H9 (cell line): Measurements from ENCODE around the gene PAGR1. TPM values are rescaled to one million over a fixed set of nuclear protein-coding genes. Genes with fewer than 3 reads are reported as not detected.

ENCODE experiments used
- DNase-seq: peaks from one replicate; pipeline ENCODE4 v3.0.0-alpha.2; 2017
- H2AFZ ChIP-seq: one replicate; pipeline ENCODE4 v1.6.1; 2013; ENCODE audit warnings: mild to moderate bottlenecking, low read length, control low read depth, moderate library complexity
- H2AK5ac ChIP-seq: 2 replicates; pipeline ENCODE4 v1.6.1; 2013; ENCODE audit warnings: low read length, control low read depth, mixed read lengths; ENCODE audit not compliant: insufficient read length
- H2BK120ac ChIP-seq: one replicate; pipeline ENCODE4 v1.6.1; 2013; ENCODE audit warnings: low read depth, mild to moderate bottlenecking, low read length, control low read depth, inconsistent platforms; ENCODE audit not compliant: poor library complexity, severe bottlenecking
- H2BK12ac ChIP-seq: 2 replicates; pipeline ENCODE4 v1.6.1; 2013; ENCODE audit warnings: low read length, control low read depth, mixed read lengths, low read depth; ENCODE audit not compliant: insufficient read length
- H2BK15ac ChIP-seq: 2 replicates; pipeline ENCODE4 v1.6.1; 2013; ENCODE audit warnings: low read depth, low read length, control low read depth
- H2BK20ac ChIP-seq: one replicate; pipeline ENCODE4 v1.6.1; 2013; ENCODE audit warnings: low read depth, mild to moderate bottlenecking, low read length, control low read depth, inconsistent platforms; ENCODE audit not compliant: poor library complexity, severe bottlenecking
- H2BK5ac ChIP-seq: 2 replicates; pipeline ENCODE4 v1.6.1; 2013; ENCODE audit warnings: low read length, control low read depth, mixed read lengths; ENCODE audit not compliant: insufficient read length
- H3K14ac ChIP-seq: 2 replicates; pipeline ENCODE4 v1.6.1; 2013; ENCODE audit warnings: low read length, control low read depth; ENCODE audit not compliant: insufficient read depth
- H3K18ac ChIP-seq: 2 replicates; pipeline ENCODE4 v1.6.1; 2013; ENCODE audit warnings: low read depth, mild to moderate bottlenecking, mixed read lengths, low read length, control low read depth; ENCODE audit not compliant: insufficient read length
- H3K23ac ChIP-seq: 2 replicates; pipeline ENCODE4 v1.6.1; 2013; ENCODE audit warnings: low read length, control low read depth, mixed read lengths, low read depth; ENCODE audit not compliant: insufficient read length
- H3K23me2 ChIP-seq: 2 replicates; pipeline ENCODE4 v1.6.1; 2013; ENCODE audit warnings: low read depth, mild to moderate bottlenecking, mixed read lengths, low read length, control low read depth; ENCODE audit not compliant: insufficient read length, poor library complexity, severe bottlenecking
- H3K27ac ChIP-seq: 2 replicates; pipeline ENCODE4 v1.5.1; 2013; ENCODE audit warnings: low read length, control low read depth, mixed read lengths, low read depth; ENCODE audit not compliant: insufficient read length
- H3K27me3 ChIP-seq: 2 replicates; pipeline ENCODE4 v1.6.1; 2013; ENCODE audit warnings: low read length, control low read depth, inconsistent platforms; ENCODE audit not compliant: insufficient read depth
- H3K4ac ChIP-seq: 2 replicates; pipeline ENCODE4 v1.6.1; 2013; ENCODE audit warnings: low read depth, mild to moderate bottlenecking, control low read depth, inconsistent platforms, low read length, moderate library complexity
- H3K4me1 ChIP-seq: 2 replicates; pipeline ENCODE4 v1.6.1; 2013; ENCODE audit warnings: low read length, control low read depth, inconsistent platforms; ENCODE audit not compliant: insufficient read depth
- H3K4me2 ChIP-seq: 2 replicates; pipeline ENCODE4 v1.6.1; 2013; ENCODE audit warnings: low read length, control low read depth, mixed read lengths; ENCODE audit not compliant: insufficient read length, insufficient read depth
- H3K56ac ChIP-seq: 2 replicates; pipeline ENCODE4 v1.6.1; 2013; ENCODE audit warnings: low read depth, mild to moderate bottlenecking, mixed read lengths, low read length, control low read depth; ENCODE audit not compliant: insufficient read length
- H3K79me1 ChIP-seq: 2 replicates; pipeline ENCODE4 v1.6.1; 2013; ENCODE audit warnings: low read depth, mild to moderate bottlenecking, moderate library complexity, low read length, control low read depth, inconsistent platforms; ENCODE audit not compliant: insufficient read depth, poor library complexity, severe bottlenecking
- H3K79me2 ChIP-seq: 2 replicates; pipeline ENCODE4 v1.6.1; 2013; ENCODE audit warnings: low read length, control low read depth, inconsistent platforms; ENCODE audit not compliant: insufficient read depth
- H3K9ac ChIP-seq: 2 replicates; pipeline ENCODE4 v1.6.1; 2013; ENCODE audit warnings: low read length, control low read depth, mixed read lengths; ENCODE audit not compliant: insufficient read length; ENCODE audit errors: extremely low read depth
- H3K9me3 ChIP-seq: one replicate; pipeline ENCODE4 v1.6.1; 2013; ENCODE audit warnings: low read depth, low read length, inconsistent platforms; ENCODE audit not compliant: control insufficient read depth
- H3T11ph ChIP-seq: one replicate; pipeline ENCODE4 v1.6.1; 2013; ENCODE audit warnings: mild to moderate bottlenecking, low read length, control low read depth, inconsistent platforms
- H4K20me1 ChIP-seq: one replicate; pipeline ENCODE4 v1.6.1; 2013; ENCODE audit not compliant: control insufficient read depth, insufficient read length, insufficient read depth
- H4K5ac ChIP-seq: 2 replicates; pipeline ENCODE4 v1.6.1; 2013; ENCODE audit warnings: low read depth, mild to moderate bottlenecking, mixed read lengths, low read length, control low read depth; ENCODE audit not compliant: insufficient read length
- H4K8ac ChIP-seq: replicated peaks from 2 replicates; pipeline ENCODE4 v1.6.1; 2013; ENCODE audit warnings: low read length, control low read depth, mixed read lengths, low read depth; ENCODE audit not compliant: insufficient read length
- H4K91ac ChIP-seq: 2 replicates; pipeline ENCODE4 v1.6.1; 2013; ENCODE audit warnings: low read depth, mild to moderate bottlenecking, moderate library complexity, mixed read lengths, low read length, control low read depth; ENCODE audit not compliant: insufficient read length
- H3K27ac Mint-ChIP-seq, 3 experiments: 2 replicates in 2 of 3; 3 replicates in 1 of 3; pipeline ENCODE4 v1.8.0; 2020 to 2021; ENCODE audit warnings: mixed read lengths in 3 of 3, mild to moderate bottlenecking in 1 of 3, moderate library complexity in 1 of 3
- H3K27me3 Mint-ChIP-seq: 2 replicates; pipeline ENCODE4 v1.8.0; 2021; ENCODE audit warnings: low read depth, mild to moderate bottlenecking, moderate library complexity, mixed read lengths
- H3K36me3 Mint-ChIP-seq, 3 experiments: 2 replicates in 2 of 3; 3 replicates in 1 of 3; pipeline ENCODE4 v1.8.0; 2020 to 2021; ENCODE audit warnings: low read depth in 3 of 3, mixed read lengths in 3 of 3; ENCODE audit not compliant: insufficient read depth in 1 of 3
- H3K4me1 Mint-ChIP-seq, 2 experiments: 2 replicates each; pipeline ENCODE4 v1.8.0; 2020; ENCODE audit warnings: mixed read lengths in 2 of 2
- H3K4me3 Mint-ChIP-seq, 2 experiments: 2 replicates in 1 of 2; 3 replicates in 1 of 2; pipeline ENCODE4 v1.8.0; 2020 to 2021; ENCODE audit warnings: mild to moderate bottlenecking in 2 of 2, mixed read lengths in 2 of 2, moderate library complexity in 1 of 2
- H3K9me3 Mint-ChIP-seq, 2 experiments: 2 replicates in 1 of 2; 3 replicates in 1 of 2; pipeline ENCODE4 v1.8.0; 2020; ENCODE audit warnings: mild to moderate bottlenecking in 2 of 2, mixed read lengths in 2 of 2, moderate library complexity in 1 of 2
- WGBS: extraction: QIAGEN DNeasy Blood & Tissue Kit; methylation state at CpG from one replicate; pipeline ENCODE4 v1.1.7; 2013; ENCODE audit warnings: missing lambda C conversion rate, low lambda C conversion rate, mixed read lengths; ENCODE audit not compliant: insufficient read length; ENCODE audit errors: extremely low coverage; 5-methylcytosine and 5-hydroxymethylcytosine counted together
- total RNA-seq: library from RNA; stranded (reverse); gene quantifications from 2 replicates; pipeline ENCODE4 v1.2.1, GENCODE V29; 2021
- TF ChIP-seq, protein P1 (sequence below): fragments of 200-600 bp; sonication (generic); conservative IDR thresholded peaks from 3 replicates; pipeline ENCODE4 v1.8.0; 2021; ENCODE audit warnings: antibody characterized with exemption, mild to moderate bottlenecking

The PAGR1 gene
- total RNA-seq, 1 experiment from 2014 or later, result 65.3 TPM

GRCh38 chr16:29806641-29807425 is 9.1 kb upstream of the PAGR1 start:
- H3K36me3 Mint-ChIP-seq, result peaks cover 18 to 58% (median 32%) of the 10 kb centered on the region in 3 experiments

More at GRCh38 chr16:29806641-29807425, 9.1 kb upstream of the PAGR1 start:
- H3K9me3 ChIP-seq, result no peaks in the 10 kb centered on the region
- H2BK5ac ChIP-seq, result no peak overlapping the region
- no peak overlapping the region for H4K91ac ChIP-seq
- H3T11ph ChIP-seq, result no peak overlapping the region
- H3K18ac ChIP-seq, result peak overlapping the region; percentile 29
- no peak overlapping the region for H2AK5ac ChIP-seq
- no peak overlapping the region for H4K8ac ChIP-seq
- H3K27ac ChIP-seq, result no peak overlapping the region
- no peak overlapping the region; a peak in 1 of 7 replicates for H3K27ac Mint-ChIP-seq
- H4K5ac ChIP-seq, result no peak overlapping the region
- H3K27me3 Mint-ChIP-seq, result peaks cover 1% of the 10 kb centered on the region
- H3K27me3 ChIP-seq, result no peaks in the 10 kb centered on the region
- no peak overlapping the region for H3K23ac ChIP-seq
- no peak overlapping the region for H2AFZ ChIP-seq
- H3K4me1 Mint-ChIP-seq, result peaks cover 46 to 61% of the 10 kb centered on the region in 2 experiments
- peak overlapping the region; percentile 85 for H3K4me3 Mint-ChIP-seq
- H2BK15ac ChIP-seq, result no peak overlapping the region
- WGBS, result no CpG with 5 or more reads among the region's 99 CpGs
- H3K56ac ChIP-seq, result no peak overlapping the region
- H4K20me1 ChIP-seq, result no peaks in the 10 kb centered on the region
- no peaks in the 10 kb centered on the region; a peak in 1 of 5 replicates for H3K9me3 Mint-ChIP-seq
- H3K23me2 ChIP-seq, result peaks cover 25% of the 10 kb centered on the region
- peak overlapping the region; percentile 27 for H3K9ac ChIP-seq
- H3K79me2 ChIP-seq, result peaks cover 2% of the 10 kb centered on the region; the same call in 1 of the 2 replicates
- H3K4me1 ChIP-seq, result no peaks in the 10 kb centered on the region; the same call in 1 of the 2 replicates
- no peak overlapping the region for H2BK20ac ChIP-seq
- no peak overlapping the region for H2BK120ac ChIP-seq
- H3K79me1 ChIP-seq, result no peaks in the 10 kb centered on the region
- H3K4me2 ChIP-seq, result peak overlapping the region; percentile 85
- H2BK12ac ChIP-seq, result no peak overlapping the region
- H3K4ac ChIP-seq, result no peak overlapping the region
- peak; percentile 76 for DNase-seq
- H3K14ac ChIP-seq, result peak overlapping the region; percentile 4
- TF ChIP-seq, protein P1, sequence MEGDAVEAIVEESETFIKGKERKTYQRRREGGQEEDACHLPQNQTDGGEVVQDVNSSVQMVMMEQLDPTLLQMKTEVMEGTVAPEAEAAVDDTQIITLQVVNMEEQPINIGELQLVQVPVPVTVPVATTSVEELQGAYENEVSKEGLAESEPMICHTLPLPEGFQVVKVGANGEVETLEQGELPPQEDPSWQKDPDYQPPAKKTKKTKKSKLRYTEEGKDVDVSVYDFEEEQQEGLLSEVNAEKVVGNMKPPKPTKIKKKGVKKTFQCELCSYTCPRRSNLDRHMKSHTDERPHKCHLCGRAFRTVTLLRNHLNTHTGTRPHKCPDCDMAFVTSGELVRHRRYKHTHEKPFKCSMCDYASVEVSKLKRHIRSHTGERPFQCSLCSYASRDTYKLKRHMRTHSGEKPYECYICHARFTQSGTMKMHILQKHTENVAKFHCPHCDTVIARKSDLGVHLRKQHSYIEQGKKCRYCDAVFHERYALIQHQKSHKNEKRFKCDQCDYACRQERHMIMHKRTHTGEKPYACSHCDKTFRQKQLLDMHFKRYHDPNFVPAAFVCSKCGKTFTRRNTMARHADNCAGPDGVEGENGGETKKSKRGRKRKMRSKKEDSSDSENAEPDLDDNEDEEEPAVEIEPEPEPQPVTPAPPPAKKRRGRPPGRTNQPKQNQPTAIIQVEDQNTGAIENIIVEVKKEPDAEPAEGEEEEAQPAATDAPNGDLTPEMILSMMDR, result no peak
